Suprapubic skin (tissue), 4 donors: ENCODE results near the gene LPP. TPM values are rescaled to one million over a fixed set of nuclear protein-coding genes. Genes with fewer than 3 reads are reported as not detected.

Source experiments
- DNase-seq, 2 donors: peaks; one replicate each; pipeline ENCODE4 v3.0.0-alpha.2; 2019; ENCODE audit warnings: low spot score in 2 of 2
- H3K27ac ChIP-seq: fragments of 200-600 bp; sonication (generic); one replicate; pipeline ENCODE4 v1.5.1; 2019
- H3K27me3 ChIP-seq: fragments of 200-600 bp; sonication (generic); one replicate; pipeline ENCODE4 v1.5.1; 2019
- H3K36me3 ChIP-seq: fragments of 200-600 bp; sonication (generic); one replicate; pipeline ENCODE4 v1.5.1; 2019
- H3K4me1 ChIP-seq: fragments of 200-600 bp; sonication (generic); one replicate; pipeline ENCODE4 v1.5.1; 2019
- H3K4me3 ChIP-seq: fragments of 200-600 bp; sonication (generic); one replicate; pipeline ENCODE4 v1.5.1; 2019; ENCODE audit warnings: mild to moderate bottlenecking
- H3K9me3 ChIP-seq: fragments of 200-600 bp; sonication (generic); one replicate; pipeline ENCODE4 v1.5.1; 2019
- EP300 ChIP-seq: sonication (generic); formaldehyde crosslinking; IDR thresholded peaks from one replicate; pipeline ENCODE4 v1.6.1; 2017; ENCODE audit warnings: antibody characterized with exemption
- POLR2A ChIP-seq, 2 donors: fragments of 450-650 bp; IDR thresholded peaks; one replicate each; pipeline ENCODE4 v1.6.1; 2017; ENCODE audit warnings: antibody characterized with exemption in 2 of 2, mild to moderate bottlenecking in 2 of 2, moderate library complexity in 2 of 2
- POLR2AphosphoS5 ChIP-seq, 3 donors: sonication (generic); formaldehyde crosslinking; IDR thresholded peaks; one replicate each; pipeline ENCODE4 v1.6.1; 2017; ENCODE audit warnings: antibody characterized with exemption in 3 of 3
- WGBS: methylation state at CpG from one replicate; pipeline ENCODE4 v1.1.5; 2018; 5-methylcytosine and 5-hydroxymethylcytosine counted together
- total RNA-seq, 4 donors: library from RNA; depleted of rRNA; stranded (reverse); fragments of >200 nt; gene quantifications; one replicate each; pipeline ENCODE4 v1.1.0, GENCODE V29; 2016
- TF ChIP-seq, protein P1 (sequence below), 2 donors: fragments of 200-600 bp in 1 of 2; fragments of 450-650 bp in 1 of 2; sonication (generic) in 1 of 2; IDR thresholded peaks; one replicate each; pipeline ENCODE4 v1.5.1; 2016 to 2019; ENCODE audit warnings: antibody characterized with exemption in 2 of 2, mild to moderate bottlenecking in 1 of 2, moderate library complexity in 1 of 2

LPP gene
- total RNA-seq, 4 donors from 2014 or later, result 56.8 to 127 (median 84.2) TPM

GRCh38 chr3:188294113-188294512 lies 140.2 kb downstream of the LPP start:
- 81% methylated on average over 3 of the region's 3 CpGs for WGBS
- TF ChIP-seq POLR2AphosphoS5 (IDR thresholded peaks at IDR 0.05) (no peak), EP300 (no peak), POLR2A (IDR thresholded peaks at IDR 0.05) (no peak)
- TF ChIP-seq, protein P1, sequence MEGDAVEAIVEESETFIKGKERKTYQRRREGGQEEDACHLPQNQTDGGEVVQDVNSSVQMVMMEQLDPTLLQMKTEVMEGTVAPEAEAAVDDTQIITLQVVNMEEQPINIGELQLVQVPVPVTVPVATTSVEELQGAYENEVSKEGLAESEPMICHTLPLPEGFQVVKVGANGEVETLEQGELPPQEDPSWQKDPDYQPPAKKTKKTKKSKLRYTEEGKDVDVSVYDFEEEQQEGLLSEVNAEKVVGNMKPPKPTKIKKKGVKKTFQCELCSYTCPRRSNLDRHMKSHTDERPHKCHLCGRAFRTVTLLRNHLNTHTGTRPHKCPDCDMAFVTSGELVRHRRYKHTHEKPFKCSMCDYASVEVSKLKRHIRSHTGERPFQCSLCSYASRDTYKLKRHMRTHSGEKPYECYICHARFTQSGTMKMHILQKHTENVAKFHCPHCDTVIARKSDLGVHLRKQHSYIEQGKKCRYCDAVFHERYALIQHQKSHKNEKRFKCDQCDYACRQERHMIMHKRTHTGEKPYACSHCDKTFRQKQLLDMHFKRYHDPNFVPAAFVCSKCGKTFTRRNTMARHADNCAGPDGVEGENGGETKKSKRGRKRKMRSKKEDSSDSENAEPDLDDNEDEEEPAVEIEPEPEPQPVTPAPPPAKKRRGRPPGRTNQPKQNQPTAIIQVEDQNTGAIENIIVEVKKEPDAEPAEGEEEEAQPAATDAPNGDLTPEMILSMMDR (IDR thresholded peaks at IDR 0.05), result no peak

DNA sequence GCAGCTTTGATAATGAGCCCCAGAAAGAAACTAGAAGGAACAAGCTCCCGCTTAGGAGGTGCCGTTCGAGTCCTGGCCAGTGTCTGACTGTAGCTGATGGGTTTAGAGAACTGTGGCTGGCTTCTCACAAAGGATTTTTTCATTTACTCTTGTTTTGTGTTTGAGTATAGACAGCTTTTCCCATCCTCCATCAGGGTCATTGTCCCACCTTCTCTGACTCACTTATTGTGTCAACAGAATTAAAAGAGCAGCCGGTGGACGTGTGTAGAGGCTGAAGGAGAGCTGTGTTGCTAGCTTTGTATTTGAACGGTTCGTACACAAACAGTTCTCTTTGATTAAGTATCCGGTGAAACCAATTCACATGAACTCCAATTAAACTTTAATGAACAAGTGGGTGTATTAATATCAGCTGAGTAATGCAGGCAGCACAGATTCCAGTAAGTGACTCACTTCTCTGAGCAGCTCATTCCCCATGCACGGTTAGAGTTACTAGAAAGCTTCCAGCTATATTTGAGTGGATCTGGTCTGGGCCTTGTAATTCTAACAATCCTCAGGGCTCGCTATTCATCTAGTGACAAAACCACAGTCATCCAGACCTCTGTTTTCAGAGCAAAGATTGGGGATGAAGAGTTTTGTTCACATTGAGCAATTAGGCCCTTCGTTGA lies 141.0 kb downstream of the LPP start:
- no peak overlapping the region for H3K4me3 ChIP-seq
- H3K27me3 ChIP-seq, result no peaks in the 10 kb centered on the region
- H3K4me1 ChIP-seq, result peaks cover 39% of the 10 kb centered on the region
- H3K27ac ChIP-seq, result peak overlapping the region; percentile 10
- no peaks in the 10 kb centered on the region for H3K9me3 ChIP-seq
- TF ChIP-seq EP300, result no peak
- TF ChIP-seq POLR2AphosphoS5 (IDR thresholded peaks at IDR 0.05), result no peak
- TF ChIP-seq POLR2A (IDR thresholded peaks at IDR 0.05), result no peak
- TF ChIP-seq, protein P1 (IDR thresholded peaks at IDR 0.05), result no peak
- H3K36me3 ChIP-seq, result no peaks in the 10 kb centered on the region
- 41% methylated on average over 11 of the region's 11 CpGs for WGBS
- DNase-seq, result no peak

More at GRCh38 chr3:188294113-188294512, 140.2 kb downstream of the LPP start:
- no peaks in the 10 kb centered on the region for H3K36me3 ChIP-seq
- H3K27me3 ChIP-seq, result no peaks in the 10 kb centered on the region
- H3K4me3 ChIP-seq, result no peak overlapping the region
- DNase-seq, result no peak
- H3K9me3 ChIP-seq, result no peaks in the 10 kb centered on the region
- H3K27ac ChIP-seq, result no peak overlapping the region
- H3K4me1 ChIP-seq, result peaks cover 30% of the 10 kb centered on the region

DNA sequence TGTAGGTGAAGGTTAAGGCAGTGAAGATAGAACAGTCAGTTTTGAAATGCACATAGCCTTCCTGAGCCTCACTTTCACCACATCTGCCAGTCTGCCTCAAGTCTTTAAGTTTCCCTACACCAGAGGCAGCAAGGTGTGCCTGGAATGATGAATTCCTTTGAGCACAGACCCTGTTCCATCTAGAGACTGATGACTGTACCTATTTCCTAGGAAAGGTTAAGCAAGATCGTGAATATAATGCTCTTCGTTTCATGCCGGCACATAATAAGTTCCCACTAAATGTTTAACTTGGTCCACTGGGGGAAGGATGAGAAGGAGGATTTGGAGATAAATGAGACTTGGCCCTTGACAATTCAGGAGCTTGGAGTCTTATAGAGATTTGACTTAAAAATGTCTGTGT lies 141.9 kb downstream of the LPP start:
- Histone ChIP-seq H3K27me3 (no peaks in the 10 kb centered on the region), H3K4me1 (peaks cover 40% of the 10 kb centered on the region), H3K36me3 (no peaks in the 10 kb centered on the region), H3K4me3 (no peak overlapping the region), H3K27ac (peak overlapping the region; percentile 10), H3K9me3 (no peaks in the 10 kb centered on the region)
- TF ChIP-seq, protein P1 (IDR thresholded peaks at IDR 0.05), result no peak
- TF ChIP-seq POLR2A (IDR thresholded peaks at IDR 0.05), result no peak
- TF ChIP-seq POLR2AphosphoS5 (IDR thresholded peaks at IDR 0.05), result no peak
- TF ChIP-seq EP300, result no peak
- no peak for DNase-seq
- WGBS, result 100% methylated on average over 3 of the region's 3 CpGs

DNA sequence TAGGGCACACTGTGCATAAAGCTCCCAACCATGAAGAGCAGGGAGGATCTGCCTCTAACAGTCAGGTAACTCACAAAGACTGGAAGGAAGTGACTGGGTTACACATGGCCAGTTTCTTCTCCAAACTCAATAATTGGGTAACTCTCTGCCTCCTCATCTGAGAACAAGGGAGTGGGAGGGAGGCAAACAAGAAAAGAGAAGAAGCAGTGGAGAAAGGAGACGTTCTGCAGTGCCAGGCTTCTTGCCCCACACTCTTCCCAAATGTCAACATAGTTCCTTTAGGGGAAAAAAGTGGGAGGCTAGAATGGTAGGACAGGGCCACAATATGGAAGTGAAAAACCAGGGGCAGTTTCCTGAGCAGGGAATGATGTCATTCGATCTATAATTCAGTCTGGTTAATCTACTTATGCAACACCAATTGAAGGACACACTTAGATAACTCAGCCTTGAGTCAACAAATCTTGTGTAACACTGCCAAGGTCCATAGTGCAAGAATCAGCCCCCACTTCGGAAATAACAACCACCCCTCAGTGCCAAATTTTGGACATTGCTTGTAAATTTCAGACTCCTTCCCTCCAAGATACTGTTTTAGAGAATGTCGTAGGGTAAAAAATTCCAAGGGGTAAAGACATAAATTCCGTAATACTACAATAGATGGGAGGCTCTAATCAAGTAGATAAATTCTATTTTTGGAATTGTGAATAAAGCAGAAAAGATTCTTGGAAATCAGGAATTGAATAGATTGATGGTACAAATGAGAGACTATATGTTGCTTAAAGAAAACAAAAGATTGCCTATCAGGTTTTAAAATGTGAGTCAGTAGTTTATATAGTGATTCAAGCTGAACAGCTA lies 143.0 kb downstream of the LPP start:
- Histone ChIP-seq H3K27me3 (no peaks in the 10 kb centered on the region), H3K4me1 (peaks cover 40% of the 10 kb centered on the region), H3K4me3 (no peak overlapping the region), H3K36me3 (no peaks in the 10 kb centered on the region), H3K9me3 (no peaks in the 10 kb centered on the region), H3K27ac (no peak overlapping the region)
- WGBS, result 85% methylated on average over 5 of the region's 5 CpGs
- no peak for DNase-seq
- TF ChIP-seq, protein P1 (IDR thresholded peaks at IDR 0.05), result no peak
- TF ChIP-seq POLR2AphosphoS5 (IDR thresholded peaks at IDR 0.05), result peak in 1 of 3 donors; percentile 16
- no peak for TF ChIP-seq POLR2A (IDR thresholded peaks at IDR 0.05)
- TF ChIP-seq EP300, result no peak

DNA sequence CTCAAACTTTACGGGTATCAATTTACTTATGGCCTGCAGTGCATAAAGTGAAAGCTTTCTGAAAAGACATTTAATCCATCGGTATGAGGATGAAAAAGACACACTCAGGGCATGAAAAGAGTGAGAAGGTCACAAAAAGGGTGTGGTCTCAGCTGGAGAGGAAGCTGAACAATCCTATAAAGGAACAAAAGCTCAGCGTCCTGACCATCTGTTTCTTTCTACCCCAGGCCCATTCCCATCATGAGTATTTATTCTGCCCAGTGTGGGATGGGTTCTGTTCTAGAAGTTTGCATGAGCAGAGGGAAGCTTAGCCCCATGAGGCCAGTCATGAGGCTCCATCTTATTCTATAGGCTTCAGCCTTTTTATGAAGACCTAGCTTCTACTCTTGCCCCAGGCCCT lies 144.6 kb downstream of the LPP start:
- WGBS, result 47% methylated on average over 3 of the region's 3 CpGs
- H3K4me1 ChIP-seq, result peaks cover 40% of the 10 kb centered on the region

More for the DNA sequence above, 144.6 kb downstream of the LPP start:
- TF ChIP-seq EP300 (no peak), POLR2A (IDR thresholded peaks at IDR 0.05) (no peak)
- Histone ChIP-seq H3K27me3 (no peaks in the 10 kb centered on the region), H3K27ac (no peak overlapping the region), H3K36me3 (no peaks in the 10 kb centered on the region), H3K4me3 (no peak overlapping the region), H3K9me3 (no peaks in the 10 kb centered on the region)
- DNase-seq, result no peak
